HL-60 (cell line): ENCODE data around the gene SMIM14.
"Not testable (repeated sequence)": the region's sequence is repeated elsewhere in the genome, so short reads cannot be mapped to it uniquely, and the experiment has no call there.

Source experiments
- DNase-seq, 2 experiments: peaks; one replicate each; pipeline ENCODE4 v3.0.0-alpha.2; 2010 to 2020; ENCODE audit warnings: low read depth in 1 of 2, low spot score in 1 of 2
- H3K27ac ChIP-seq: fragments of 250-450 bp; sonication (Bioruptor Pico); replicated peaks from 2 replicates; pipeline ENCODE4 v1.5.1; 2020; ENCODE audit warnings: mild to moderate bottlenecking, moderate library complexity
- H3K27me3 ChIP-seq: fragments of 250-450 bp; sonication (Bioruptor Pico); 2 replicates; pipeline ENCODE4 v1.5.1; 2021; ENCODE audit warnings: mild to moderate bottlenecking, moderate library complexity; ENCODE audit not compliant: insufficient read depth, poor library complexity, severe bottlenecking
- H3K4me3 ChIP-seq: replicated peaks from 2 replicates; pipeline ENCODE4 v1.5.1; 2011; ENCODE audit warnings: mild to moderate bottlenecking, control low read depth, low read length; ENCODE audit not compliant: insufficient read depth
- CTCF ChIP-seq: IDR thresholded peaks from one replicate; pipeline ENCODE4 v1.5.1; 2011; ENCODE audit warnings: low read length, control low read depth, inconsistent platforms; ENCODE audit not compliant: insufficient read depth
- GABPA ChIP-seq: IDR thresholded peaks from 2 replicates; pipeline ENCODE4 v1.6.1; 2012; ENCODE audit warnings: low read depth
- POLR2AphosphoS5 ChIP-seq: IDR thresholded peaks from 2 replicates; pipeline ENCODE4 v1.6.1; 2012; ENCODE audit warnings: low read depth
- SPI1 ChIP-seq: IDR thresholded peaks from 2 replicates; pipeline ENCODE4 v1.6.1; 2012; ENCODE audit warnings: low read depth, mild to moderate bottlenecking, borderline replicate concordance
- TF ChIP-seq, protein P1 (sequence below): IDR thresholded peaks from 2 replicates; pipeline ENCODE4 v1.6.1; 2012; ENCODE audit warnings: low read depth; ENCODE audit not compliant: insufficient replicate concordance

The SMIM14 gene

GRCh38 chr4:39541987-39542610 lies 96.6 kb downstream of the SMIM14 start:
- no peak for DNase-seq
- Histone ChIP-seq H3K27me3 (no peaks in the 10 kb centered on the region), H3K4me3 (no peak overlapping the region), H3K27ac (no peak overlapping the region)
- TF ChIP-seq SPI1 (no peak), POLR2AphosphoS5 (no peak), CTCF (no peak), GABPA (no peak)
- TF ChIP-seq, protein P1, sequence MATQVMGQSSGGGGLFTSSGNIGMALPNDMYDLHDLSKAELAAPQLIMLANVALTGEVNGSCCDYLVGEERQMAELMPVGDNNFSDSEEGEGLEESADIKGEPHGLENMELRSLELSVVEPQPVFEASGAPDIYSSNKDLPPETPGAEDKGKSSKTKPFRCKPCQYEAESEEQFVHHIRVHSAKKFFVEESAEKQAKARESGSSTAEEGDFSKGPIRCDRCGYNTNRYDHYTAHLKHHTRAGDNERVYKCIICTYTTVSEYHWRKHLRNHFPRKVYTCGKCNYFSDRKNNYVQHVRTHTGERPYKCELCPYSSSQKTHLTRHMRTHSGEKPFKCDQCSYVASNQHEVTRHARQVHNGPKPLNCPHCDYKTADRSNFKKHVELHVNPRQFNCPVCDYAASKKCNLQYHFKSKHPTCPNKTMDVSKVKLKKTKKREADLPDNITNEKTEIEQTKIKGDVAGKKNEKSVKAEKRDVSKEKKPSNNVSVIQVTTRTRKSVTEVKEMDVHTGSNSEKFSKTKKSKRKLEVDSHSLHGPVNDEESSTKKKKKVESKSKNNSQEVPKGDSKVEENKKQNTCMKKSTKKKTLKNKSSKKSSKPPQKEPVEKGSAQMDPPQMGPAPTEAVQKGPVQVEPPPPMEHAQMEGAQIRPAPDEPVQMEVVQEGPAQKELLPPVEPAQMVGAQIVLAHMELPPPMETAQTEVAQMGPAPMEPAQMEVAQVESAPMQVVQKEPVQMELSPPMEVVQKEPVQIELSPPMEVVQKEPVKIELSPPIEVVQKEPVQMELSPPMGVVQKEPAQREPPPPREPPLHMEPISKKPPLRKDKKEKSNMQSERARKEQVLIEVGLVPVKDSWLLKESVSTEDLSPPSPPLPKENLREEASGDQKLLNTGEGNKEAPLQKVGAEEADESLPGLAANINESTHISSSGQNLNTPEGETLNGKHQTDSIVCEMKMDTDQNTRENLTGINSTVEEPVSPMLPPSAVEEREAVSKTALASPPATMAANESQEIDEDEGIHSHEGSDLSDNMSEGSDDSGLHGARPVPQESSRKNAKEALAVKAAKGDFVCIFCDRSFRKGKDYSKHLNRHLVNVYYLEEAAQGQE: no peak

- no peaks in the 10 kb centered on the region for H3K27me3 ChIP-seq
- DNase-seq: no peak
- no peak overlapping the region for H3K4me3 ChIP-seq
- H3K27ac ChIP-seq: no peak overlapping the region
- TF ChIP-seq CTCF (no peak), POLR2AphosphoS5 (no peak), SPI1 (no peak), GABPA (no peak)
- TF ChIP-seq, protein P1: no peak
Measured at GRCh38 chr4:39539089-39539611, 99.5 kb downstream of the SMIM14 start.

GRCh38 chr4:39533541-39533940 lies 105.1 kb downstream of the SMIM14 start:
- H3K27me3 ChIP-seq: no peaks in the 10 kb centered on the region
- TF ChIP-seq, protein P1: no peak
- TF ChIP-seq GABPA (no peak), POLR2AphosphoS5 (no peak), CTCF (no peak), SPI1 (no peak)
- no peak overlapping the region for H3K4me3 ChIP-seq
- DNase-seq: no peak
- H3K27ac ChIP-seq: no peak overlapping the region

DNA sequence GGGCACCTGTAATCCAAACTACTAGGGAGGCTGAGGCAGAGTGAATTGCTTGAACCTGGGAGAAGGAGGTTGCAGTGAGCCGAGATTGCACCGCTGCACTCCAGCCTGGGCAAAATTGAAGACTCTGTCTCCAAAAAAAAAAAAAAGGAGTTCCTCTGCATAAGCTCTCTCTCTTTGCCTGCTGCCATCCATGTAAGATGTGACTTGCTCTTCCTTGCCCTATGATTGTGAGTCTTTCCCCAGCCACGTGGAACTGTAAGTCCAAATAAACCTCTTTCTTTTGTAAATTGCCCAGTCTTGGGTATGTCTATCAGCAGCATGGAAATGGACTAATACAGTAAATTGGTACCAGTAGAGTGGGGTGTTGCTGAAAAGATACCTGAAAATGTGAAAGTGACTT lies 106.4 kb downstream of the SMIM14 start:
- not testable (repeated sequence) for H3K27me3 ChIP-seq, H3K27ac ChIP-seq, H3K4me3 ChIP-seq, DNase-seq
